ENCODE results near the gene SUOX.
A peak's percentile ranks its signal among the peaks of the same experiment; 100 is the strongest.
"Not testable (repeated sequence)": the region's sequence is repeated elsewhere in the genome, so short reads cannot be mapped to it uniquely, and the experiment has no call there.

SUOX gene

GRCh38 chr12:55984861-55985260 lies 12.2 kb upstream of the SUOX start:
- DNase-seq: no peak

- DNase-seq: no peak
These were observed 11.7 kb upstream of the SUOX start for GRCh38 chr12:55985341-55985740.

GRCh38 chr12:55985976-55986375 lies 11.1 kb upstream of the SUOX start:
- DNase-seq: not testable (repeated sequence)

GRCh38 chr12:55991110-55991509 lies 6.0 kb upstream of the SUOX start:
- no peak for DNase-seq

- no peak for DNase-seq
These were observed 3.7 kb upstream of the SUOX start for GRCh38 chr12:55993230-55993853.

- DNase-seq: no peak
These were observed 1.7 kb upstream of the SUOX start for GRCh38 chr12:55995366-55995765.

GRCh38 chr12:55996201-55996714 lies 818 bp upstream of the SUOX start:
- DNase-seq: no peak

- DNase-seq: no peak
These were observed 421 bp downstream of the SUOX start for GRCh38 chr12:55997535-55997859.

GRCh38 chr12:55999522-55999921 lies 2.4 kb downstream of the SUOX start:
- not testable (repeated sequence) for DNase-seq

- DNase-seq: not testable (repeated sequence)
These were observed 3.0 kb downstream of the SUOX start for GRCh38 chr12:55999999-56000540.

GRCh38 chr12:56001487-56002100 lies 4.5 kb downstream of the SUOX start:
- DNase-seq: no peak

GRCh38 chr12:56003376-56003775 lies 6.3 kb downstream of the SUOX start:
- not testable (repeated sequence) for DNase-seq

GRCh38 chr12:56004211-56004610 lies 7.1 kb downstream of the SUOX start:
- no peak for DNase-seq

- DNase-seq: no peak
These were observed 10.8 kb downstream of the SUOX start for GRCh38 chr12:56007564-56008559.

- no peak for DNase-seq
These were observed 13.1 kb downstream of the SUOX start for GRCh38 chr12:56010111-56010570.

- DNase-seq: no peak
These were observed 14.5 kb downstream of the SUOX start for GRCh38 chr12:56011509-56012090.

GRCh38 chr12:56013482-56013881 lies 16.4 kb downstream of the SUOX start:
- DNase-seq: no peak

GRCh38 chr12:56014205-56014604 lies 17.1 kb downstream of the SUOX start:
- no peak for DNase-seq

- no peak for DNase-seq
These were observed 20.1 kb downstream of the SUOX start for GRCh38 chr12:56017181-56017580.

GRCh38 chr12:56018356-56018755 lies 21.3 kb downstream of the SUOX start:
- no peak for DNase-seq

- DNase-seq: peak; percentile 6
These were observed 23.5 kb downstream of the SUOX start, which contains the start of gene IKZF4 for GRCh38 chr12:56020423-56021184. Gene IKZF4 (plus strand): TSS chr12:56021043. CDS start chr12:56021494, 451 bp downstream.

Measured in KG1 (cell line).